HEK293 (cell line): Measurements from ENCODE around the gene MYBPH.

Source experiments
- ZBTB20 ChIP-seq: fragments of 450-650 bp; formaldehyde crosslinking; IDR thresholded peaks from 2 replicates; pipeline ENCODE4 v1.5.1; 2016; ENCODE audit warnings: missing biosample characterization, missing genetic modification characterization
- ZBTB21 ChIP-seq: fragments of 450-650 bp; formaldehyde crosslinking; IDR thresholded peaks from 2 replicates; pipeline ENCODE4 v1.5.1; 2017; ENCODE audit warnings: missing biosample characterization, missing genetic modification characterization
- ZFP69B ChIP-seq: fragments of 450-650 bp; formaldehyde crosslinking; IDR thresholded peaks from 2 replicates; pipeline ENCODE4 v1.5.1; 2016; ENCODE audit warnings: missing biosample characterization, missing genetic modification characterization
- ZNF184 ChIP-seq: fragments of 450-650 bp; IDR thresholded peaks from 2 replicates; pipeline ENCODE4 v1.5.1; 2018; ENCODE audit warnings: missing biosample characterization, mild to moderate bottlenecking, missing genetic modification characterization
- ZNF214 ChIP-seq: fragments of 450-650 bp; formaldehyde crosslinking; IDR thresholded peaks from 2 replicates; pipeline ENCODE4 v1.5.1; 2017; ENCODE audit warnings: missing biosample characterization, mild to moderate bottlenecking, missing genetic modification characterization, borderline replicate concordance
- ZNF274 ChIP-seq, 2 experiments: fragments of 200-500 bp in 1 of 2; fragments of 450-650 bp in 1 of 2; sonication (Bioruptor generic) in 1 of 2; formaldehyde crosslinking in 1 of 2; IDR thresholded peaks; 2 replicates each; pipeline versions ENCODE4 v1.5.1 to v1.6.1; 2014 to 2016; ENCODE audit warnings: borderline replicate concordance in 1 of 2, inconsistent platforms in 1 of 2, low read length in 1 of 2, missing biosample characterization in 1 of 2, missing genetic modification characterization in 1 of 2
- ZNF311 ChIP-seq: fragments of 450-650 bp; formaldehyde crosslinking; IDR thresholded peaks from 2 replicates; pipeline ENCODE4 v1.5.1; 2017; ENCODE audit warnings: missing biosample characterization, missing genetic modification characterization, borderline replicate concordance
- ZNF610 ChIP-seq: fragments of 450-650 bp; formaldehyde crosslinking; IDR thresholded peaks from 2 replicates; pipeline ENCODE4 v1.5.1; 2016; ENCODE audit warnings: missing biosample characterization, missing genetic modification characterization, borderline replicate concordance
- ZNF670 ChIP-seq: fragments of 450-650 bp; formaldehyde crosslinking; IDR thresholded peaks from 2 replicates; pipeline ENCODE4 v1.5.1; 2016; ENCODE audit warnings: missing biosample characterization, missing genetic modification characterization, low read depth
- ZNF701 ChIP-seq: fragments of 450-650 bp; formaldehyde crosslinking; IDR thresholded peaks from 2 replicates; pipeline ENCODE4 v1.5.1; 2016; ENCODE audit warnings: missing biosample characterization, missing genetic modification characterization
- ZNF777 ChIP-seq: fragments of 450-650 bp; formaldehyde crosslinking; IDR thresholded peaks from 2 replicates; pipeline ENCODE4 v1.5.1; 2017; ENCODE audit warnings: missing biosample characterization, missing genetic modification characterization, borderline replicate concordance
- ZSCAN30 ChIP-seq: fragments of 450-650 bp; IDR thresholded peaks from 2 replicates; pipeline ENCODE4 v1.5.1; 2018; ENCODE audit warnings: missing biosample characterization, mild to moderate bottlenecking, missing genetic modification characterization, moderate library complexity
- TF ChIP-seq, protein P1 (sequence below): fragments of 450-650 bp; formaldehyde crosslinking; IDR thresholded peaks from 2 replicates; pipeline ENCODE4 v1.5.1; 2016; ENCODE audit warnings: missing biosample characterization, missing genetic modification characterization
- TF ChIP-seq, protein P2 (sequence below): fragments of 450-650 bp; formaldehyde crosslinking; IDR thresholded peaks from 2 replicates; pipeline ENCODE4 v1.5.1; 2016; ENCODE audit warnings: missing biosample characterization, missing genetic modification characterization

DNA sequence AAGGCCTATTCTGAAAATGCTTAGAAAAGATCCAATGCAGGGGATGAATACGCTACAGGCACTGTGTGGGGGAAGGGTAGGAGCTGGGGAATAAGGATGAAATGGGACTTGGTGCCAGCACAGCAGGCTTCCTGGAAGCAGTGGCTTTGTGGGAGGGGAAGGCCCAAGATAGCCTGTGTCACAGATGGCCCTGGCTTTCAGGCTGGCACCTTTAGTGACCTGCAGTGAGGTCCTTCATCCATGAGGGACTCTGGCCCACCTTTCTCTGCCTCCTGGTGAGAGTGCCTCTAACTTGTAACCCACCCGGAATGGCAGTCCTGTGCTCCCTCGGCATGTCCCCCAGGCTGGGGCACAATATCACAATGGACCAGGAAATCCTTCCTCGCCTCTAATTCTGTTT is 10.0 kb upstream of the MYBPH start:
- no peak for TF ChIP-seq ZNF777 (tag by site-specific recombination)
- TF ChIP-seq, protein P1, sequence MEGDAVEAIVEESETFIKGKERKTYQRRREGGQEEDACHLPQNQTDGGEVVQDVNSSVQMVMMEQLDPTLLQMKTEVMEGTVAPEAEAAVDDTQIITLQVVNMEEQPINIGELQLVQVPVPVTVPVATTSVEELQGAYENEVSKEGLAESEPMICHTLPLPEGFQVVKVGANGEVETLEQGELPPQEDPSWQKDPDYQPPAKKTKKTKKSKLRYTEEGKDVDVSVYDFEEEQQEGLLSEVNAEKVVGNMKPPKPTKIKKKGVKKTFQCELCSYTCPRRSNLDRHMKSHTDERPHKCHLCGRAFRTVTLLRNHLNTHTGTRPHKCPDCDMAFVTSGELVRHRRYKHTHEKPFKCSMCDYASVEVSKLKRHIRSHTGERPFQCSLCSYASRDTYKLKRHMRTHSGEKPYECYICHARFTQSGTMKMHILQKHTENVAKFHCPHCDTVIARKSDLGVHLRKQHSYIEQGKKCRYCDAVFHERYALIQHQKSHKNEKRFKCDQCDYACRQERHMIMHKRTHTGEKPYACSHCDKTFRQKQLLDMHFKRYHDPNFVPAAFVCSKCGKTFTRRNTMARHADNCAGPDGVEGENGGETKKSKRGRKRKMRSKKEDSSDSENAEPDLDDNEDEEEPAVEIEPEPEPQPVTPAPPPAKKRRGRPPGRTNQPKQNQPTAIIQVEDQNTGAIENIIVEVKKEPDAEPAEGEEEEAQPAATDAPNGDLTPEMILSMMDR (tag by site-specific recombination): no peak
- no peak for TF ChIP-seq ZNF701 (tag by site-specific recombination)
- no peak for TF ChIP-seq ZNF610 (tag by site-specific recombination)
- TF ChIP-seq ZNF184 (tag by site-specific recombination): no peak
- TF ChIP-seq, protein P2, sequence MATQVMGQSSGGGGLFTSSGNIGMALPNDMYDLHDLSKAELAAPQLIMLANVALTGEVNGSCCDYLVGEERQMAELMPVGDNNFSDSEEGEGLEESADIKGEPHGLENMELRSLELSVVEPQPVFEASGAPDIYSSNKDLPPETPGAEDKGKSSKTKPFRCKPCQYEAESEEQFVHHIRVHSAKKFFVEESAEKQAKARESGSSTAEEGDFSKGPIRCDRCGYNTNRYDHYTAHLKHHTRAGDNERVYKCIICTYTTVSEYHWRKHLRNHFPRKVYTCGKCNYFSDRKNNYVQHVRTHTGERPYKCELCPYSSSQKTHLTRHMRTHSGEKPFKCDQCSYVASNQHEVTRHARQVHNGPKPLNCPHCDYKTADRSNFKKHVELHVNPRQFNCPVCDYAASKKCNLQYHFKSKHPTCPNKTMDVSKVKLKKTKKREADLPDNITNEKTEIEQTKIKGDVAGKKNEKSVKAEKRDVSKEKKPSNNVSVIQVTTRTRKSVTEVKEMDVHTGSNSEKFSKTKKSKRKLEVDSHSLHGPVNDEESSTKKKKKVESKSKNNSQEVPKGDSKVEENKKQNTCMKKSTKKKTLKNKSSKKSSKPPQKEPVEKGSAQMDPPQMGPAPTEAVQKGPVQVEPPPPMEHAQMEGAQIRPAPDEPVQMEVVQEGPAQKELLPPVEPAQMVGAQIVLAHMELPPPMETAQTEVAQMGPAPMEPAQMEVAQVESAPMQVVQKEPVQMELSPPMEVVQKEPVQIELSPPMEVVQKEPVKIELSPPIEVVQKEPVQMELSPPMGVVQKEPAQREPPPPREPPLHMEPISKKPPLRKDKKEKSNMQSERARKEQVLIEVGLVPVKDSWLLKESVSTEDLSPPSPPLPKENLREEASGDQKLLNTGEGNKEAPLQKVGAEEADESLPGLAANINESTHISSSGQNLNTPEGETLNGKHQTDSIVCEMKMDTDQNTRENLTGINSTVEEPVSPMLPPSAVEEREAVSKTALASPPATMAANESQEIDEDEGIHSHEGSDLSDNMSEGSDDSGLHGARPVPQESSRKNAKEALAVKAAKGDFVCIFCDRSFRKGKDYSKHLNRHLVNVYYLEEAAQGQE: no peak
- no peak for TF ChIP-seq ZFP69B
- no peak for TF ChIP-seq ZNF311 (tag by site-specific recombination)
- TF ChIP-seq ZBTB20 (tag by site-specific recombination): no peak
- TF ChIP-seq ZBTB21 (tag by site-specific recombination): no peak
- TF ChIP-seq ZNF670 (tag by site-specific recombination): no peak
- TF ChIP-seq ZNF274 (IDR thresholded peaks at IDR 0.05; ENCODE audit: low read length): no peak
- no peak for TF ChIP-seq ZNF274 (tag by site-specific recombination; IDR thresholded peaks at IDR 0.05; ENCODE audit: borderline replicate concordance)
- no peak for TF ChIP-seq ZSCAN30 (tag by site-specific recombination)
- no peak for TF ChIP-seq ZNF214 (tag by site-specific recombination)
